Ovary (tissue), 9 donors: Measurements from ENCODE around the gene RASL12. TPM values are rescaled to one million over a fixed set of nuclear protein-coding genes. Genes with fewer than 3 reads are reported as not detected.
"Not testable (repeated sequence)": the region's sequence is repeated elsewhere in the genome, so short reads cannot be mapped to it uniquely, and the experiment has no call there.

Source experiments
- DNase-seq, 5 donors: peaks; one replicate each; pipeline ENCODE4 v3.0.0-alpha.2; 2019 to 2020
- H3K27ac ChIP-seq, 2 donors: fragments of 200-600 bp; one replicate each; pipeline versions ENCODE4 v1.5.1 to v1.8.0; 2019 to 2022
- H3K27me3 ChIP-seq: fragments of 200-600 bp; one replicate; pipeline ENCODE4 v1.8.0; 2022
- H3K36me3 ChIP-seq: fragments of 200-600 bp; sonication (generic); one replicate; pipeline ENCODE4 v1.5.1; 2019
- H3K4me1 ChIP-seq: one replicate; pipeline ENCODE4 v1.8.1; 2013; ENCODE audit warnings: mild to moderate bottlenecking, moderate library complexity; ENCODE audit not compliant: insufficient read depth
- H3K4me3 ChIP-seq: fragments of 200-600 bp; sonication (generic); one replicate; pipeline ENCODE4 v1.5.1; 2017
- H3K9me3 ChIP-seq, 2 donors: fragments of 200-600 bp in 1 of 2; sonication (generic) in 1 of 2; one replicate each; pipeline versions ENCODE4 v1.5.1 to v1.8.1; 2013 to 2019; ENCODE audit warnings: mild to moderate bottlenecking in 1 of 2, moderate library complexity in 1 of 2
- EP300 ChIP-seq: sonication (generic); formaldehyde crosslinking; IDR thresholded peaks from one replicate; pipeline ENCODE4 v1.6.1; 2017; ENCODE audit warnings: antibody characterized with exemption
- POLR2A ChIP-seq: fragments of 450-650 bp; IDR thresholded peaks from one replicate; pipeline ENCODE4 v1.6.1; 2017; ENCODE audit warnings: antibody characterized with exemption, mild to moderate bottlenecking, moderate library complexity
- WGBS, 3 donors: extraction: QIAGEN DNeasy Blood & Tissue Kit in 1 of 3; methylation state at CpG; one replicate each; pipeline versions ENCODE4 v1.1.5 to v1.1.7; 2013 to 2017; 5-methylcytosine and 5-hydroxymethylcytosine counted together
- intact Hi-C, 4 donors: fragments of 100-400 bp; cut with DNase I; formaldehyde crosslinking; loops; one replicate each; pipeline versions ENCODE4 v1.11.0 to v1.15.1; 2022 to 2023
- polyA plus RNA-seq, 2 donors: library from polyadenylated mRNA; stranded (reverse); fragments of 200-250 nt in 1 of 2; fragments of 350-450 nt in 1 of 2; fragmentation: Illumina TruSeq in 1 of 2; extraction: RNeasy Lipid Tissue Mini Kit (QIAGEN cat#74804) in 1 of 2; gene quantifications; one replicate each; pipeline ENCODE4 v1.2.3, GENCODE V29; 2013 to 2014
- total RNA-seq, 7 donors: library from RNA; depleted of rRNA in 2 of 7; stranded (reverse); fragments of >200 nt in 2 of 7; fragmentation: NEBNext Ultra II Directional in 3 of 7; extraction: Animal tissue kit (Norgen Biotek cat#: 25700) in 3 of 7; gene quantifications; one replicate each; pipeline versions ENCODE4 v1.1.0 to v1.2.4, GENCODE V29; 2016 to 2023
- TF ChIP-seq, protein P1 (sequence below), 3 donors: fragments of 450-650 bp in 2 of 3; fragments of 200-600 bp in 1 of 3; IDR thresholded peaks; one replicate each; pipeline versions ENCODE4 v1.5.1 to v1.8.0; 2016 to 2022; ENCODE audit warnings: antibody characterized with exemption in 3 of 3, mild to moderate bottlenecking in 1 of 3
- donor health status: DM: no; HTN: no; CAD: no; lungs with moderate emphysema.
- donor health status: DM: no; HTN: no; CAD: no.
- donor health status: Bipolar disorder and iron deficiency.
- donor health status: DM: yes; HTN: yes; CAD: no.
- donor health status: DM: no; HTN: no; CAD: no.
- donor health status: DM: yes; HTN: yes; CAD: no.

The RASL12 gene
- total and polyA plus RNA-seq, 9 donors, result 4.8 to 31.1 (median 17.4) TPM

- Histone ChIP-seq H3K9me3 (no peaks in the 10 kb centered on the region), H3K4me3 (no peak overlapping the region), H3K27me3 (no peaks in the 10 kb centered on the region), H3K27ac (no peak overlapping the region), H3K36me3 (no peaks in the 10 kb centered on the region), H3K4me1 (no peaks in the 10 kb centered on the region)
- intact Hi-C loops, result no loop called here
- no peak for DNase-seq
- TF ChIP-seq EP300 (no peak), POLR2A (no peak)
- TF ChIP-seq, protein P1, sequence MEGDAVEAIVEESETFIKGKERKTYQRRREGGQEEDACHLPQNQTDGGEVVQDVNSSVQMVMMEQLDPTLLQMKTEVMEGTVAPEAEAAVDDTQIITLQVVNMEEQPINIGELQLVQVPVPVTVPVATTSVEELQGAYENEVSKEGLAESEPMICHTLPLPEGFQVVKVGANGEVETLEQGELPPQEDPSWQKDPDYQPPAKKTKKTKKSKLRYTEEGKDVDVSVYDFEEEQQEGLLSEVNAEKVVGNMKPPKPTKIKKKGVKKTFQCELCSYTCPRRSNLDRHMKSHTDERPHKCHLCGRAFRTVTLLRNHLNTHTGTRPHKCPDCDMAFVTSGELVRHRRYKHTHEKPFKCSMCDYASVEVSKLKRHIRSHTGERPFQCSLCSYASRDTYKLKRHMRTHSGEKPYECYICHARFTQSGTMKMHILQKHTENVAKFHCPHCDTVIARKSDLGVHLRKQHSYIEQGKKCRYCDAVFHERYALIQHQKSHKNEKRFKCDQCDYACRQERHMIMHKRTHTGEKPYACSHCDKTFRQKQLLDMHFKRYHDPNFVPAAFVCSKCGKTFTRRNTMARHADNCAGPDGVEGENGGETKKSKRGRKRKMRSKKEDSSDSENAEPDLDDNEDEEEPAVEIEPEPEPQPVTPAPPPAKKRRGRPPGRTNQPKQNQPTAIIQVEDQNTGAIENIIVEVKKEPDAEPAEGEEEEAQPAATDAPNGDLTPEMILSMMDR (IDR thresholded peaks at IDR 0.05), result no peak
- WGBS, 3 donors, result 50 to 60% (median 60%) methylated on average over 78 to 85 of the region's 85 CpGs
These were observed 9.6 kb upstream of the RASL12 start for GRCh38 chr15:65077291-65077980.

DNA sequence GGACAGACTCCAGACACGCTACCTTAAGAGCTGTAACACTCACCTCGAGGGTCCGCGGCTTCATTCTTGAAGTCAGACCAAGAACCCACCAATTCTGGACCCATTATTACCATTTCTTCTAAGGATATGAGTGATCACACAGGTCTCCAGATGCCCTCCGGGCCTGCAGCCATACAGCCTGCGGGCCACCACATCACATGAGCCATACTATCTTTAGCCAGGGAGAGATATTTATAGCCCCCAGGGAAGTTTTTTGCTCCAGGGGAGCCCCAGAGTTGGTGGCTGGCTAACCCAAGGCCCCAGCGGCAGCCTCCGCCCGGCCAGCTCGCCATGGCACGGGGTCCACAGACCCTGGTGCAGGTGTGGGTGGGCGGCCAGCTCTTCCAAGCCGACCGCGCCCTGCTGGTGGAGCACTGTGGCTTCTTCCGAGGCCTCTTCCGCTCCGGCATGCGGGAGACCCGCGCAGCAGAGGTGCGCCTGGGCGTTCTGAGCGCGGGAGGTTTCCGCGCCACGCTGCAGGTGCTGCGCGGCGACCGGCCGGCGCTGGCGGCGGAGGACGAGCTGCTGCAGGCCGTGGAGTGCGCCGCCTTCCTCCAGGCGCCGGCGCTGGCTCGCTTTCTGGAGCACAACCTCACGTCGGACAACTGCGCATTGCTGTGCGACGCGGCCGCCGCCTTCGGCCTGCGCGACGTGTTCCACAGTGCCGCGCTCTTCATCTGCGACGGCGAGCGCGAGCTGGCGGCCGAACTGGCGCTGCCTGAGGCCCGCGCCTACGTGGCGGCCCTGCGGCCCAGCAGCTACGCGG is 8.9 kb upstream of the RASL12 start, which contains the start of gene KBTBD13:
Gene KBTBD13, plus strand, starts transcription at position 261 of the 805 bp plus-strand sequence. Its CDS starts 70 bp downstream, at position 331.
- Histone ChIP-seq H3K36me3 (no peaks in the 10 kb centered on the region), H3K4me3 (no peak within 1 kb of the TSS), H3K27me3 (no peaks in the 10 kb centered on the region), H3K27ac (no peak within 1 kb of the TSS), H3K9me3 (no peaks in the 10 kb centered on the region), H3K4me1 (peaks cover 5% of the 10 kb centered on the region)
- intact Hi-C loops, result no loop called here
- TF ChIP-seq, protein P1 (IDR thresholded peaks at IDR 0.05), result no peak
- no peak for TF ChIP-seq EP300
- TF ChIP-seq POLR2A, result no peak
- DNase-seq, result no peak
- WGBS, 3 donors, result 74 to 80% (median 75%) methylated on average over 72 to 73 of the region's 73 CpGs

DNA sequence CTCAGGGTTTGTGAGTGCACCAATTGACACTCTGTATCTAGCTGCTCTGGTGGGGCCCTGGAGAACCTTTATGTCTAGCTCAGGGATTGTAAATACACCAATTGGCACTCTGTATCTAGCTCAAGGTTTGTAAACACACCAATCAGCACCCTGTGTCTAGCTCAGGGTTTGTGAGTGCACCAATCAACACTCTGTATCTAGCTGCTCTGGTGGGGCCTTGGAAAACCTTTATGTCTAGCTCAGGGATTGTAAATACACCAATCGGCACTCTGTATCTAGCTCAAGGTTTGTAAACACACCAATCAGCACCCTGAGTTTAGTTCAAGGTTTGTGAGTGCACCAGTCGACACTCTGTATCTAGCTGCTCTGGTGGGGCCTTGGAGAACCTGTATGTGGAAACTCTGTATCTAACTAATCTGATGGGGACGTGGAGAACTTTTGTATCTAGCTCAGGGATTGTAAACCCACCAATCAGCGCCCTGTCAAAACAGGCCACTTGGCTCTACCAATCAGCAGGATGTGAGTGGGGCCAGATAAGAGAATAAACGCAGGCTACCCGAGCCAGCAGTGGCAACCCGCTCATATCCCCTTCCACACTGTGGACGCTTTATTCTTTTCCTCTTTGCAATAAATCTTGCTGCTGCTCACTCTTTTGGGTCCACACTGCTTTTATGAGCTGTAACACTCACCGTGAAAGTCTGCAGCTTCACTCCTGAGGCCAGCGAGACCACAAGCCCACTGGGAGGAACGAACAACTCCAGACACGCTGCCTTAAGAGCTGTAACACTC is 8.0 kb upstream of the RASL12 start:
- H3K9me3 ChIP-seq, H3K27ac ChIP-seq: not testable (repeated sequence)
- 84 to 88% (median 86%) methylated on average over 12 of the region's 12 CpGs for WGBS, 3 donors

DNA sequence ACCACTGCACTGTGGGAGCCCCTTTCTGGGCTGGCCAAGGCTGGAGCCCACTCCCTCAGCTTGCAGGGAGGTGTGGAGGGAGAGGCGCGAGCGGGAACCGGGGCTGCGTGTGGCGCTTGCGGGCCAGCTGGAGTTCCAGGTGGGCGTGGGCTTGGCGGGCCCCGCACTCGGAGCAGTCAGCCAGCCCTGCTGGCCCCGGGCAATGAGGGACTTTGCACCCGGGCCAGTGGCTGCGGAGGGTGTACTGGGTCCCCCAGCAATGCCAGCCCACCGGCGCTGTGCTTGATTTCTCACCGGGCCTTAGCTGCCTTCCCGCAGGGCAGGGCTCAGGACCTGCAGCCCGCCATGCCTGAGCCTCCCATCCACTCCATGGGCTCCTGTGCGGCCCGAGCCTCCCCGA is 7.2 kb upstream of the RASL12 start:
- H3K36me3 ChIP-seq, H3K4me1 ChIP-seq, intact Hi-C loops, H3K27ac ChIP-seq, H3K9me3 ChIP-seq, DNase-seq, H3K27me3 ChIP-seq, H3K4me3 ChIP-seq: not testable (repeated sequence)
- WGBS, 3 donors, result 96 to 97% (median 97%) methylated on average over 12 to 22 of the region's 22 CpGs

More for the DNA sequence above, 8.0 kb upstream of the RASL12 start:
- H3K27me3 ChIP-seq, H3K4me3 ChIP-seq, H3K4me1 ChIP-seq, intact Hi-C loops, H3K36me3 ChIP-seq, DNase-seq: not testable (repeated sequence)

- DNase-seq, result no peak
- Histone ChIP-seq H3K4me3 (no peak overlapping the region), H3K4me1 (peaks cover 15% of the 10 kb centered on the region), H3K27ac (no peak overlapping the region), H3K9me3 (no peaks in the 10 kb centered on the region), H3K27me3 (no peaks in the 10 kb centered on the region), H3K36me3 (no peaks in the 10 kb centered on the region)
- TF ChIP-seq EP300, result no peak
- no peak for TF ChIP-seq POLR2A
- TF ChIP-seq, protein P1 (IDR thresholded peaks at IDR 0.05), result no peak
- intact Hi-C loops, result no loop called here
- 87 to 91% (median 88%) methylated on average over 3 of the region's 3 CpGs for WGBS, 3 donors
These were observed 4.8 kb upstream of the RASL12 start for GRCh38 chr15:65072617-65073016.
